M059J (cell line): ENCODE data around the gene SCAF8. TPM values are rescaled to one million over a fixed set of nuclear protein-coding genes. Genes with fewer than 3 reads are reported as not detected.
A peak's percentile ranks its signal among the peaks of the same experiment; 100 is the strongest.

Source experiments
- DNase-seq: peaks from one replicate; pipeline ENCODE4 v3.0.0-alpha.2; 2012; ENCODE audit warnings: low read depth
- total RNA-seq: library from RNA; depleted of rRNA; stranded (reverse); fragments of >200 nt; shearing (Covaris generic); gene quantifications from 2 replicates; pipeline ENCODE4 v1.2.3, GENCODE V29; 2014

The SCAF8 gene
- total RNA-seq, 1 experiment from 2014 or later: 38.5 TPM

GRCh38 chr6:154830771-154831170 is 97.6 kb downstream of the SCAF8 start:
- no peak for DNase-seq

GRCh38 chr6:154835307-154835706 is 102.1 kb downstream of the SCAF8 start:
- no peak for DNase-seq

GRCh38 chr6:154839546-154839945 is 106.3 kb downstream of the SCAF8 start:
- DNase-seq: no peak

GRCh38 chr6:154840363-154840762 is 107.1 kb downstream of the SCAF8 start:
- DNase-seq: no peak

- DNase-seq: no peak
These were observed 107.9 kb downstream of the SCAF8 start for GRCh38 chr6:154841109-154841508.

- DNase-seq: no peak
These were observed 109.6 kb downstream of the SCAF8 start for GRCh38 chr6:154842833-154843232.

- no peak for DNase-seq
These were observed 114.1 kb downstream of the SCAF8 start for GRCh38 chr6:154847318-154847717.

- DNase-seq: no peak
These were observed 115.4 kb downstream of the SCAF8 start for GRCh38 chr6:154848580-154848979.

- DNase-seq: no peak
These were observed 116.3 kb downstream of the SCAF8 start for GRCh38 chr6:154849475-154849874.

- peak; percentile 82 for DNase-seq
These were observed 119.5 kb downstream of the SCAF8 start for GRCh38 chr6:154852687-154853086.

- DNase-seq: no peak
These were observed 124.3 kb downstream of the SCAF8 start for GRCh38 chr6:154857529-154857928.

GRCh38 chr6:154861825-154862224 is 128.6 kb downstream of the SCAF8 start:
- no peak for DNase-seq

- DNase-seq: no peak
These were observed 129.3 kb downstream of the SCAF8 start for GRCh38 chr6:154862536-154862935.

GRCh38 chr6:154864066-154864430 is 130.8 kb downstream of the SCAF8 start:
- DNase-seq: no peak

- DNase-seq: no peak
These were observed 132.1 kb downstream of the SCAF8 start for GRCh38 chr6:154865291-154865690.

- DNase-seq: peak; percentile 72
These were observed 135.0 kb downstream of the SCAF8 start for GRCh38 chr6:154868143-154868594.

- no peak for DNase-seq
These were observed 139.4 kb downstream of the SCAF8 start for GRCh38 chr6:154872542-154873114.

GRCh38 chr6:154873546-154873945 is 140.3 kb downstream of the SCAF8 start:
- DNase-seq: no peak

GRCh38 chr6:154874773-154875592 is 141.8 kb downstream of the SCAF8 start:
- no peak for DNase-seq

- no peak for DNase-seq
These were observed 143.5 kb downstream of the SCAF8 start for GRCh38 chr6:154876486-154877280.

GRCh38 chr6:154878871-154879491 is 145.8 kb downstream of the SCAF8 start:
- peak; percentile 47 for DNase-seq

GRCh38 chr6:154882107-154882506 is 148.9 kb downstream of the SCAF8 start:
- peak; percentile 28 for DNase-seq
